Measurements from ENCODE around the gene SEC14L3. TPM values are rescaled to one million over a fixed set of nuclear protein-coding genes. Genes with fewer than 3 reads are reported as not detected.

Gene SEC14L3
- total RNA-seq, 1 donor from 2014 or later = not detected

DNA sequence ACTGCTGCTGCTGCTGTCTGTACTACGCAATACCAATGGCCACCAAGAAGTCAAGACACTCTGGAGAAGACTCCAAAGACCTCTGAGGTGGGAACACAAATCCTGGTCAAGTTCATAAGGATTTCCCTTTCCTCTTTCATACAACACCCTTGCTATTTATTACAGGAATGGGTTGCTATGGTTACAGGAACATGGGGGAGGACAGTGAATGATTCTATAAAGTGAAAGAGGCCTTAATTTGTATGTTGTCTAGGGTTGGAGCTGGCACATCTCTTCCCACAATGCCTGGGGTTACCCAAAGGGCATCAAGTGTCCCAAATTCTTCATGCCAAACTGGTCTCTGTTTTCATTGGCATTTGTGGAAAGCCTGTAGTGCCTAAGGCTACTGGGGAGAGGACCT lies 11.4 kb upstream of the SEC14L3 start:
- no peaks in the 10 kb centered on the region for H3K4me1 Mint-ChIP-seq
- no peak overlapping the region for H3K4me3 Mint-ChIP-seq
- intact Hi-C loops (cut with micrococcal nuclease) = no loop called here
- DNase-seq (no peak), ATAC-seq (ENCODE audit: low read depth) (no peak)
- H3K9me3 Mint-ChIP-seq = no peaks in the 10 kb centered on the region
- ChIA-PET POLR2A (no interaction called here), CTCF (interaction anchor here (3.8 kb wide), 1 partner anchor 92 kb away, joined by 26 read pairs; no protein-coding TSS in a partner anchor)
- H3K27me3 Mint-ChIP-seq = peaks cover 7% of the 10 kb centered on the region
- no peaks in the 10 kb centered on the region for H3K36me3 Mint-ChIP-seq (ENCODE audit: low read depth)
- TF ChIP-seq, protein P1, sequence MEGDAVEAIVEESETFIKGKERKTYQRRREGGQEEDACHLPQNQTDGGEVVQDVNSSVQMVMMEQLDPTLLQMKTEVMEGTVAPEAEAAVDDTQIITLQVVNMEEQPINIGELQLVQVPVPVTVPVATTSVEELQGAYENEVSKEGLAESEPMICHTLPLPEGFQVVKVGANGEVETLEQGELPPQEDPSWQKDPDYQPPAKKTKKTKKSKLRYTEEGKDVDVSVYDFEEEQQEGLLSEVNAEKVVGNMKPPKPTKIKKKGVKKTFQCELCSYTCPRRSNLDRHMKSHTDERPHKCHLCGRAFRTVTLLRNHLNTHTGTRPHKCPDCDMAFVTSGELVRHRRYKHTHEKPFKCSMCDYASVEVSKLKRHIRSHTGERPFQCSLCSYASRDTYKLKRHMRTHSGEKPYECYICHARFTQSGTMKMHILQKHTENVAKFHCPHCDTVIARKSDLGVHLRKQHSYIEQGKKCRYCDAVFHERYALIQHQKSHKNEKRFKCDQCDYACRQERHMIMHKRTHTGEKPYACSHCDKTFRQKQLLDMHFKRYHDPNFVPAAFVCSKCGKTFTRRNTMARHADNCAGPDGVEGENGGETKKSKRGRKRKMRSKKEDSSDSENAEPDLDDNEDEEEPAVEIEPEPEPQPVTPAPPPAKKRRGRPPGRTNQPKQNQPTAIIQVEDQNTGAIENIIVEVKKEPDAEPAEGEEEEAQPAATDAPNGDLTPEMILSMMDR (IDR thresholded peaks at IDR 0.05) = no peak
- H3K27ac Mint-ChIP-seq = no peak overlapping the region

DNA sequence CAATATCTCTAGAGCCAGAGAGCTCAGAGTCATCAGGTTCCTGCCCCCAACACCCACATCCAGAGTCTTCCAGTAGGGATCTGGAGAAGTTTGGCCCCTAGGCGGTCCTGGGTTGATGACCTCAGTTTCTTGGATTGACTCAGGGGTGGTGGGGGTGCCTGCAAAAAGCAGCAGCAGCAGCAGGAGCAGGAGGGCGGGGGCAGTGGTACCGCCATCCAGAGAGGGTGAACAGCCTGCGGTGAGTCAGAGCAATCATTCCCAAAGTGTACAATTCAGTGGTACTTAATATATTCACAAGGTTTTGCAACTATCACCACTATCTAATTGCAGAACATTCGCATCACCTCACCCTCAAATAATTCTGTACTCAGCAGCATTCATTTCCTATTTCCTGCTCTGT lies 9.9 kb upstream of the SEC14L3 start:
- no peaks in the 10 kb centered on the region for H3K36me3 Mint-ChIP-seq (ENCODE audit: low read depth)
- intact Hi-C loops (cut with micrococcal nuclease) = no loop called here
- POLR2A ChIA-PET = no interaction called here
- H3K4me1 Mint-ChIP-seq = no peaks in the 10 kb centered on the region
- H3K27ac Mint-ChIP-seq = no peak overlapping the region
- TF ChIP-seq, protein P1 (IDR thresholded peaks at IDR 0.05) = no peak
- no peak overlapping the region for H3K4me3 Mint-ChIP-seq
- no peaks in the 10 kb centered on the region for H3K9me3 Mint-ChIP-seq
- CTCF ChIA-PET = no interaction called here
- peaks cover 10% of the 10 kb centered on the region for H3K27me3 Mint-ChIP-seq
- DNase-seq = no peak
- ATAC-seq (ENCODE audit: low read depth) = no peak

DNA sequence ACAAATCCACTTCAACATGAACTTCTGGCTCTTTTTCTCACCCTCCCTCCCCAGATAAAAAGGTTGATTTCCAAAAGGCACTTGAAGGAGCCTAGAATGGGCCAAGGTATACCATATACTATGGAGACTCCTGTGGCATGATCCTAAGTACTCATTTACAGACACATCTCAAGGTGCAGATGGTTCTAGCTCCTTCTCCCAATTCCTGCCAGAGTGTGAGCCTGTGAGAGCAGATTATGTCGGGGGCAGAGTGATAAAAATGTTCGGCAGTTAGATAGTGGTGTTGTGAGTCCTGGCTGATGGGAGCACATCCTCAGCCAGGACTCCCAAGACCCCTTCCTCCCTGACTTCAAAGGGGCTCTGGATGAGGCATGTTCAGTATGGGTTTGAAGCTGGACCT lies 8.2 kb upstream of the SEC14L3 start:
- no peaks in the 10 kb centered on the region for H3K4me1 Mint-ChIP-seq
- POLR2A ChIA-PET = no interaction called here
- H3K4me3 Mint-ChIP-seq = no peak overlapping the region
- CTCF ChIA-PET = no interaction called here
- no peaks in the 10 kb centered on the region for H3K36me3 Mint-ChIP-seq (ENCODE audit: low read depth)
- intact Hi-C loops (cut with micrococcal nuclease) = no loop called here
- H3K9me3 Mint-ChIP-seq = no peaks in the 10 kb centered on the region
- no peak overlapping the region for H3K27ac Mint-ChIP-seq
- DNase-seq = no peak
- H3K27me3 Mint-ChIP-seq = peaks cover 10% of the 10 kb centered on the region
- ATAC-seq (ENCODE audit: low read depth) = no peak
- TF ChIP-seq, protein P1 (IDR thresholded peaks at IDR 0.05) = no peak

DNA sequence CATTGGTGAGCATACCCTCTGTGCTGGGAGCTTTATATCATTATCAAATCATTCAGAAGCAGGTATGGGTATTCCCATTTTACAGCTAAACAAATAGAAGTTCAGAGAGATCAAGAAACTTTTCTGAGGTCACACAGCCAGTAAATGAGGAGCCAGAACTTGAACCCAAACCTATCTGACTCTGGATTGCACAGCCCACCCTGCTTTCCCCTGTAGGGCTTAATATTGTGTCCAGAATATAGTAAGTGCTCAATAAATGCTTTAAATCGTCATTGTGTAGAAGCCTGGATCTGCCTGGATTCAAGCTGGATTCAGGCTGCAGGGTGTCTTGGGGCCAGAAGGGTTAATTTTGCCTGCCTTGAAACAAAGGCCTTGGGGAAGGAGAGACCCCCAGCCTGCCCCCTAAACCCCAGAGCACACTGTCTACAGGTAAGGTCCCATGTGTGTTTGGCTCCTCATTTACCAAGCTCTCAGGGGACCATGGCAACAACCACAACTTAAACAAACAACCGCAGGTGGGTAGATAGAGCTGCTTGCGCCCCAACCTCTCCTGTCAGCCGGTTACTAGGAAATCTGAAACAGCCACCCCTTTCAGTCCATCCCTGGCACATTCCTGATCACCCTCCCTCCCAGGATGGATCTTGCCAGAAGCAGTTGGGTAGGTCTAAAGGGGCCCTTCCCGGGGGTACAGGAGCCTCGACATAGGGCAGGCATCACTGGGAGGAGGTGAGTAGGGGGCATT lies 3.0 kb upstream of the SEC14L3 start:
- POLR2A ChIA-PET = no interaction called here
- no peaks in the 10 kb centered on the region for H3K36me3 Mint-ChIP-seq (ENCODE audit: low read depth)
- intact Hi-C loops (cut with micrococcal nuclease) = no loop called here
- ATAC-seq (ENCODE audit: low read depth) (no peak), DNase-seq (no peak)
- CTCF ChIA-PET = interaction anchor here (1.5 kb wide), 1 partner anchor 10 kb away, joined by 8 read pairs; no protein-coding TSS in a partner anchor
- H3K27me3 Mint-ChIP-seq = peaks cover 17% of the 10 kb centered on the region
- no peak overlapping the region for H3K27ac Mint-ChIP-seq
- H3K4me1 Mint-ChIP-seq = no peaks in the 10 kb centered on the region
- TF ChIP-seq, protein P1 (IDR thresholded peaks at IDR 0.05) = no peak
- H3K9me3 Mint-ChIP-seq = no peaks in the 10 kb centered on the region
- H3K4me3 Mint-ChIP-seq = no peak overlapping the region

DNA sequence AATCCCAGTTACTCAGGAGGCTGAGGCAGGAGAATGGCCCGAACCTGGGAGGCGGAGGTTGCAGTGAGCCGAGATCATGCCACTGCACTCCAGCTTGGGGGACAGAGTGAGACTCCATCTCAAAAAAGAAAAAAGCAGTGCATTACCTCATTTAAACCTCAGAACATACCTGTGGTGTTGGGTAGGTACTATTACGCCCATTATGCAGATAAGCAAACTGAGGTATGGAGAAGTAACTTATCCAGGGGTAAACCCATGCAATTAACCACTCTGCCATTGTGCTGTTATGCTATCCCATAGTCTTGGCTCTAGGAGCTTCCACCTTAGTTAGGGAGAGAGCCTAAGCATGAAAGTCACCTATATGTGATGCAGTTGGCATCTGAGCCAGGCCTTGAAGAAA lies 2.3 kb upstream of the SEC14L3 start:
- Mint-ChIP-seq H3K27ac (no peak overlapping the region), H3K4me3 (no peak overlapping the region), H3K4me1 (no peaks in the 10 kb centered on the region), H3K9me3 (no peaks in the 10 kb centered on the region), H3K36me3 (ENCODE audit: low read depth) (no peaks in the 10 kb centered on the region), H3K27me3 (peaks cover 17% of the 10 kb centered on the region)
- CTCF ChIA-PET = interaction anchor here (1.5 kb wide), 1 partner anchor 10 kb away, joined by 8 read pairs; no protein-coding TSS in a partner anchor
- TF ChIP-seq, protein P1 (IDR thresholded peaks at IDR 0.05) = no peak
- ATAC-seq (ENCODE audit: low read depth) (no peak), DNase-seq (no peak)
- intact Hi-C loops (cut with micrococcal nuclease) = no loop called here
- POLR2A ChIA-PET = no interaction called here

Measured in activated B cell treated with CpG ODN at 0.5 μM for 24 hours (primary cell).